ENCODE results near the gene ZYX. TPM values are rescaled to one million over a fixed set of nuclear protein-coding genes. Genes with fewer than 3 reads are reported as not detected.
A peak's percentile ranks its signal among the peaks of the same experiment; 100 is the strongest.

Gene ZYX
- total RNA-seq, 6 experiments from 2014 or later, result 29.7 to 129 (median 43.6) TPM

GRCh38 chr7:143394068-143394467 lies 12.9 kb downstream of the ZYX start:
- intact Hi-C loops (cut with DNase I), result no loop called here
- no peak overlapping the region for H3K4me3 ChIP-seq
- no peaks in the 10 kb centered on the region for H3K27me3 ChIP-seq
- ATAC-seq (no peak), DNase-seq (no peak)
- peaks cover 0 to 24% (median 10%) of the 10 kb centered on the region in 4 donors for H3K36me3 ChIP-seq
- no peaks in the 10 kb centered on the region for H3K9me3 ChIP-seq
- WGBS (ENCODE audit: insufficient coverage, low coverage, low lambda C conversion rate, missing lambda C conversion rate), result 87% methylated on average over 6 of the region's 6 CpGs
- TF ChIP-seq, protein P1, sequence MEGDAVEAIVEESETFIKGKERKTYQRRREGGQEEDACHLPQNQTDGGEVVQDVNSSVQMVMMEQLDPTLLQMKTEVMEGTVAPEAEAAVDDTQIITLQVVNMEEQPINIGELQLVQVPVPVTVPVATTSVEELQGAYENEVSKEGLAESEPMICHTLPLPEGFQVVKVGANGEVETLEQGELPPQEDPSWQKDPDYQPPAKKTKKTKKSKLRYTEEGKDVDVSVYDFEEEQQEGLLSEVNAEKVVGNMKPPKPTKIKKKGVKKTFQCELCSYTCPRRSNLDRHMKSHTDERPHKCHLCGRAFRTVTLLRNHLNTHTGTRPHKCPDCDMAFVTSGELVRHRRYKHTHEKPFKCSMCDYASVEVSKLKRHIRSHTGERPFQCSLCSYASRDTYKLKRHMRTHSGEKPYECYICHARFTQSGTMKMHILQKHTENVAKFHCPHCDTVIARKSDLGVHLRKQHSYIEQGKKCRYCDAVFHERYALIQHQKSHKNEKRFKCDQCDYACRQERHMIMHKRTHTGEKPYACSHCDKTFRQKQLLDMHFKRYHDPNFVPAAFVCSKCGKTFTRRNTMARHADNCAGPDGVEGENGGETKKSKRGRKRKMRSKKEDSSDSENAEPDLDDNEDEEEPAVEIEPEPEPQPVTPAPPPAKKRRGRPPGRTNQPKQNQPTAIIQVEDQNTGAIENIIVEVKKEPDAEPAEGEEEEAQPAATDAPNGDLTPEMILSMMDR (IDR thresholded peaks at IDR 0.05), result no peak
- TF ChIP-seq POLR2A (IDR thresholded peaks at IDR 0.05), result no peak
- H3K4me1 ChIP-seq, result peaks cover 0 to 66% (median 36%) of the 10 kb centered on the region in 4 donors
- no peak overlapping the region for H3K27ac ChIP-seq

- Histone ChIP-seq H3K4me3 (no peak overlapping the region), H3K4me1 (peaks cover 0 to 66% (median 36%) of the 10 kb centered on the region in 4 donors), H3K9me3 (no peaks in the 10 kb centered on the region), H3K27me3 (no peaks in the 10 kb centered on the region), H3K27ac (no peak overlapping the region), H3K36me3 (peaks cover 0 to 17% (median 5%) of the 10 kb centered on the region in 4 donors)
- intact Hi-C loops (cut with DNase I), result no loop called here
- DNase-seq (no peak), ATAC-seq (no peak)
- WGBS (ENCODE audit: insufficient coverage, low coverage, low lambda C conversion rate, missing lambda C conversion rate), result 27% methylated on average over 1 of the region's 6 CpGs
- no peak for TF ChIP-seq POLR2A (IDR thresholded peaks at IDR 0.05)
Observed at GRCh38 chr7:143394777-143395176, 13.6 kb downstream of the ZYX start.

GRCh38 chr7:143395187-143396149 lies 14.3 kb downstream of the ZYX start:
- WGBS (ENCODE audit: insufficient coverage, low coverage, low lambda C conversion rate, missing lambda C conversion rate), result 18% methylated on average over 12 of the region's 21 CpGs
- Histone ChIP-seq H3K4me3 (peak overlapping the region in 1 of 3 donors; percentile 17), H3K4me1 (peaks cover 0 to 66% (median 36%) of the 10 kb centered on the region in 4 donors), H3K27me3 (no peaks in the 10 kb centered on the region), H3K9me3 (no peaks in the 10 kb centered on the region), H3K27ac (peak overlapping the region in 1 of 3 donors; percentile 65), H3K36me3 (peaks cover 0 to 10% (median 2%) of the 10 kb centered on the region in 4 donors)
- intact Hi-C loops (cut with DNase I), result no loop called here
- peak; percentile 80 to 88 (median 83) for ATAC-seq
- TF ChIP-seq, protein P1 (IDR thresholded peaks at IDR 0.05), result peak in 1 of 4 donors; percentile 20
- no peak for TF ChIP-seq POLR2A (IDR thresholded peaks at IDR 0.05)
- peak; percentile 88 to 95 (median 94) for DNase-seq

DNA sequence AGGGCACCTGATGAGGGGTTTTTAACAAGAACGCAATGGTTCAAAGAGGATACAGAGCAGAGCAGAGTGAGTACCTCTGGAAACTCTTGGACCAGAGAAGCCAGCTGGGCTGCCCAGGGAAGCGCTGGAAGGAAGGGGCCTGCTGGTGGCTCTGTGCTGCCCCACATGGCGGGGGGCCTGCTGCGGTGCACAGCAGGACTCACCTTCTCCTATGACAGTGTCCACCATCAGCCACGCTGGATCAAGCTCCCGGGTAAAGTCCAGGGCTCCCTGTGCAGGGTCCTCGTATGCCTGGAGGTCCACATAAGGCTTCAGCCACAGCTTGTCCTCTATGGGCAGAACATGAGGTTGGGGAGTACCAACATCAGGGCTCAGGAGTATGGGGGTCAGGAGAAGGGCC lies 15.0 kb downstream of the ZYX start:
- H3K9me3 ChIP-seq, result no peaks in the 10 kb centered on the region
- H3K27me3 ChIP-seq, result no peaks in the 10 kb centered on the region
- intact Hi-C loops (cut with DNase I), result no loop called here
- no peak overlapping the region for H3K4me3 ChIP-seq
- H3K4me1 ChIP-seq, result peaks cover 0 to 59% (median 33%) of the 10 kb centered on the region in 4 donors
- WGBS (ENCODE audit: insufficient coverage, low coverage, low lambda C conversion rate, missing lambda C conversion rate), result 45% methylated on average over 6 of the region's 7 CpGs
- peak overlapping the region in 1 of 3 donors; percentile 65 for H3K27ac ChIP-seq
- ATAC-seq (peak in 1 of 4 donors; percentile 2), DNase-seq (peak in 1 of 3 donors; percentile 31)
- TF ChIP-seq, protein P1 (IDR thresholded peaks at IDR 0.05), result no peak
- TF ChIP-seq POLR2A (IDR thresholded peaks at IDR 0.05), result no peak
- H3K36me3 ChIP-seq, result peaks cover 0 to 3% (median 1%) of the 10 kb centered on the region in 4 donors

All from right lobe of liver (tissue), 6 donors.